Measurements from ENCODE around the gene INPP5A.

The INPP5A gene

DNA sequence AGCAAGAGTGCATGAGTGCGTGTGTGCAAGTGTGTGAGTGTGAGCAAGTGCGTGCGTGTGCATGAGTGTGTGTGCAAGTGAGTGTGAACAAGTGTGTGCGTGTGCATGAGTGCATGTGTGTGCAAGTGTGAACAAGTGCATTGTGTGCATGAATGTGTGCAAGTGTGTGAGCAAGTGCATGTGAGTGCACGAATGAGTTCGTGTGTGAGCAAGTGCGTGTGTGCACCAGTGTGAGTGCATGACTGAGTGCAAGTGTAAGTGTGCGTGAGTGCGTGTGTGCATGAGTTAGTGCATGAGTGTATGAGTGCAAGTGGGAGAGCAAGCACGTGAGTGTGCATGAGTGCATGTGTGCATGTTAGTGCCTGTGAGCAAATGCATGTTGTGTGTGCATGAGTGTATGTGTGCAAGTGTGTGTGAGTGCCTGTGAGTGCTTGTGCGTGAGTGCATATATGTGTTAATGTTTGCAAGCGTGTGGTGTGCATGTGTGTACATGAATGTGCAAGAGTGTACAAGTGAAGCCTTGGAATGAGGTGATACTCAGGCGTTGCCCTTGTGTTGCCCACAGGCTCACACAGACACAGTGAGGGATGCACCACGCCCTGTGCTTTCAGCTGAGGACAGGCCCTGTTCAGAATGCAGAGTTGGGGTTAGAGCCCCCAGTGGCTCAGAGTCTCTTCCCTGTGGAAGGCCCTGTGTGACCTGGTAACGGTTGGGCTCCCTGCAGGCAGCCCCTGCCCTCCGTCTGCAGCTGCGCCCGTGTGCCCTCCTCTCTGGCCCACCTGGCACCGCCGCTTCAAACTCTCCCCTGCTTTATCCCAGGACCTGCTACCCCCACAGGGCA is 151.2 kb downstream of the INPP5A start:
- TF ChIP-seq, protein P1, sequence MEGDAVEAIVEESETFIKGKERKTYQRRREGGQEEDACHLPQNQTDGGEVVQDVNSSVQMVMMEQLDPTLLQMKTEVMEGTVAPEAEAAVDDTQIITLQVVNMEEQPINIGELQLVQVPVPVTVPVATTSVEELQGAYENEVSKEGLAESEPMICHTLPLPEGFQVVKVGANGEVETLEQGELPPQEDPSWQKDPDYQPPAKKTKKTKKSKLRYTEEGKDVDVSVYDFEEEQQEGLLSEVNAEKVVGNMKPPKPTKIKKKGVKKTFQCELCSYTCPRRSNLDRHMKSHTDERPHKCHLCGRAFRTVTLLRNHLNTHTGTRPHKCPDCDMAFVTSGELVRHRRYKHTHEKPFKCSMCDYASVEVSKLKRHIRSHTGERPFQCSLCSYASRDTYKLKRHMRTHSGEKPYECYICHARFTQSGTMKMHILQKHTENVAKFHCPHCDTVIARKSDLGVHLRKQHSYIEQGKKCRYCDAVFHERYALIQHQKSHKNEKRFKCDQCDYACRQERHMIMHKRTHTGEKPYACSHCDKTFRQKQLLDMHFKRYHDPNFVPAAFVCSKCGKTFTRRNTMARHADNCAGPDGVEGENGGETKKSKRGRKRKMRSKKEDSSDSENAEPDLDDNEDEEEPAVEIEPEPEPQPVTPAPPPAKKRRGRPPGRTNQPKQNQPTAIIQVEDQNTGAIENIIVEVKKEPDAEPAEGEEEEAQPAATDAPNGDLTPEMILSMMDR (IDR thresholded peaks at IDR 0.05; ENCODE audit: insufficient read depth, low read length, missing control alignments) = no peak
- ChIA-PET CTCF (no interaction called here), POLR2A (no interaction called here)
- no peak for DNase-seq (ENCODE audit: low read depth, low spot score)
- no peak overlapping the region for H3K4me3 ChIP-seq (ENCODE audit: low read depth, low read length)

DNA sequence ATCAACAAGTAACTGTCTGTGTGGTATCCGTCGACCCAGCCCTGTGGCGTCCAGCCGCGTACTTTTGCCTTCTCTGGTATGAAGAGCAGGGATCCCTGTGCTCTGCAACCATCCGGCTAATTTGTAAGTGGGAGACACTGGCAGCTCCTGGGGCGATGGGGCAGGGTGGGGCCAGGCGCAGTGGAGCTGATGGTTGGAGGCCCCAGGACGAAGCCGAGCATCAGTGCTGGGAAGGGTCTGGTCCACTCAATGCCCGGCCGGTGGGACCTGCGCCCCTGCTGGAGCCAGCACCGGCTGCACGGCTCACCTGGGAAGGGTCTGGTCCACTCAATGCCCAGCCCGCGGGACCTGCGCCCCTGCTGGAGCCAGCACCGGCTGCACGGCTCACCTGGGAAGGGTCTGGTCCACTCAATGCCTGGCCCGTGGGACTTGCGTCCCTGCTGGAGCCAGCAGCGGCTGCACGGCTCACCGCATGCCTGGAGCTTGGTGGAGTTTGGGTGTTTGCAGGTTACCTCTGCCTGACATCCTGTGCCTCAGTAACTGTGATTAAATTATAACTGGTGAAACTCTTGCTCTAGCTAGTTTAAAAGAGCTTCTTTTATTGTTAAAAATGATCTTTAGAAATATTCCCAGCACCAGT is 152.3 kb downstream of the INPP5A start:
- ChIA-PET POLR2A (no interaction called here), CTCF (no interaction called here)
- no peak for DNase-seq (ENCODE audit: low read depth, low spot score)
- H3K4me3 ChIP-seq (ENCODE audit: low read depth, low read length) = no peak overlapping the region
- TF ChIP-seq, protein P1 (IDR thresholded peaks at IDR 0.05; ENCODE audit: insufficient read depth, low read length, missing control alignments) = no peak

DNA sequence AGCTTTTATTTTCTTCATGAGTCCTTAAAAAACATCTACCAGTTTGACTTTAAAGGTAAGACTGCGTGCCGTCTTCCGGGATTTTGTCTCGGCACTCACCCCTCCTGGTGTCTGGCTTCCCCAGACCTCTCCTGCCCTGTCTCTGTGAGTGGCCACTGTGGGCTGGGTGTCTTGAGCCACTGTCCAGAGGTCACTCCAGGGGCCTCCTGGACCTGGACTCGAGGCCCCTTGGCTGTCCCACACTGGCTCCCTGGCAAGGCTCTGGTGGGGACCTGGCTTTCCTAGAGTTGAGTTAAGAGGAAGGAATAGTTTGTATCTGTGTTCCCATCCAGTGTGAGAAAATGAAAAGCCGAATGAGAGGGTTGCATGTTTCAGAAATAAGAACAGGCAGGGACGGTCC is 152.8 kb downstream of the INPP5A start:
- POLR2A ChIA-PET = no interaction called here
- TF ChIP-seq, protein P1 (IDR thresholded peaks at IDR 0.05; ENCODE audit: insufficient read depth, low read length, missing control alignments) = no peak

DNA sequence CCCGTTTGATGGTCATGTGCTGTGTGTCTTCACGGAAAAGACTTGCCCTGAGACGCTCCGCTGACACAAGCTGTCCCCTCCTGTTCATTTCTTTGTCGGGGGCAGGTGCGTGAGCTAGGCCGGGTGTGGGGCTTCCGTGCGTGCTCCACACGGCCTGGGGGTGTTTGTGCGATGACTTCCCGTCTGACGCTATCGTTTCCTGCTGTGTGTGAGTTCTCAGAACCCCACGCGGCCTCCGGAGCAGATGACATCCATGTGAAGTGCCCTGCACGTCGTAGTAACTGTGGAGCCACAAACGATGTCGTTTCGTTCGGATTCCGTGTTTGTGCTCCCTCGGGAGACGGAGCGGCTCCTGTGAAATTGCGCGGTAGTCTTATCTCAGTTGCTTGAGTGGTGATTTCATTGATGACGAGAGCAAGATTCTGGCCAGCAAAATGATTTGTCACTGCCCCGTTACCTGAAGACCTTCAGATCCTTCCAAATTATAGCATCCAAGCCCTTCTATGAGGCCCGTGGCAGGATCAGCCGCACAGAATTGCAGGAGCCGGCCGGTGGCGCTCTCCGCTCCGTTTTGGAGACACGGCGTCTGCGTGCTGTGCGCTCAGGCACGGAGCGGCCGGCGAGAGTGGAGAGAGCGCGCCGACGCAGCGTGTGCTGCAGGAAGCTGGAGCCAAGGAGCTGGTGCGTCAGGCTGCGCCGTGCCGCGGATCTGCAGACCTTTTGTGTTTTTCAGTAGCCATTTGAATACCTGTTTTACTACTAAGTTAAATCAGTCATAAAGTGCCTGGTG is 153.4 kb downstream of the INPP5A start:
- no peak for DNase-seq (ENCODE audit: low read depth, low spot score)
- TF ChIP-seq, protein P1 (IDR thresholded peaks at IDR 0.05; ENCODE audit: insufficient read depth, low read length, missing control alignments) = no peak
- ChIA-PET POLR2A (no interaction called here), CTCF (no interaction called here)
- H3K4me3 ChIP-seq (ENCODE audit: low read depth, low read length) = no peak overlapping the region

More for the DNA sequence above, 152.8 kb downstream of the INPP5A start:
- DNase-seq (ENCODE audit: low read depth, low spot score) = no peak
- CTCF ChIA-PET = no interaction called here
- H3K4me3 ChIP-seq (ENCODE audit: low read depth, low read length) = no peak overlapping the region

DNA sequence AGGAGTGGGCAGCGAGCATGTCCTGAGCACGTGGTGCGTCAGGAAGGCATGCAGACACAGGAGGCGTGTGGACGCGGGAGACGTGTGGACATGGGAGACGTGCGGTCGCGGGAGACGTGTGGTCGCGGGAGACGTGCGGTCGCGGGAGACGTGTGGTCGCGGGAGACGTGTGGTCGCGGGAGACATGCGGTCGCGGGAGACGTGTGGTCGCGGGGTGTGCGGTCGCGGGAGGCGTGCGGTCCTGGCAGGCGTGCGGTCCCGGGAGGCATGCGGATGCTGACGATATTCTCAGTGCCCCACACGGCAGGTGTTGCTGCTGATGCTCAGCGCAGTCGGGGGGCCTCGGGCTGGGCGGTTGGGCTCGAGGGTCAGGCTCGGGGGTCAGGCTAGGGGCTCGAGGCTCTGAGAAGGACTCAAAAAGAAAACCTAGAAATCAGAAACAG is 154.1 kb downstream of the INPP5A start:
- DNase-seq (ENCODE audit: low read depth, low spot score) = no peak
- ChIA-PET CTCF (no interaction called here), POLR2A (no interaction called here)
- TF ChIP-seq, protein P1 (IDR thresholded peaks at IDR 0.05; ENCODE audit: insufficient read depth, low read length, missing control alignments) = no peak
- H3K4me3 ChIP-seq (ENCODE audit: low read depth, low read length) = no peak overlapping the region

DNA sequence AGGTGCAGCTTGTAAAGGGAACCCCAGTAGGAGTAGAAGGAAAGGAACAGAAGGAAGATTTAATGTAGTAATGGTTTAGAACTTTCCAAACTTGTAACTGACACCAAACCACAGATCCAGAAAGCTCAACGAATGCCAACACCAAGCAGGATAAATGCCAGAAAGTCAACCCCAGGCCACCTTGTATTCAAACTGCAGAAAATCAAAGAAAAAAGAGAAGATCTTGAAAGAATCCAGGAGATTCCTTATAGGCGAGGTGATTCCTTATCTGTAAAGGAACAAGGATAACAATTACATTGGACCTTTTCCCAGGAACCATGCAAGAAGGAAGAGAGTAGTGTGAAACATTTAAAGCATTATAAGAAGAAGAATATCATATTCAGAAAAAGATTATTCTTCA is 154.7 kb downstream of the INPP5A start:
- TF ChIP-seq, protein P1 (IDR thresholded peaks at IDR 0.05; ENCODE audit: insufficient read depth, low read length, missing control alignments) = no peak
- H3K4me3 ChIP-seq (ENCODE audit: low read depth, low read length) = no peak overlapping the region
- CTCF ChIA-PET = interaction anchor here (0.8 to 2.8 kb wide), 2 partner anchors 11 to 37 kb away, joined by 3 to 13 read pairs; no protein-coding TSS in a partner anchor
- DNase-seq (ENCODE audit: low read depth, low spot score) = no peak
- POLR2A ChIA-PET = no interaction called here
